Osteocyte (in vitro differentiated cells): Measurements from ENCODE around the gene SYT12. TPM values are rescaled to one million over a fixed set of nuclear protein-coding genes. Genes with fewer than 3 reads are reported as not detected.

Experiments
- DNase-seq: peaks from one replicate; pipeline ENCODE4 v3.0.0; 2021; ENCODE audit warnings: mixed read lengths; ENCODE audit not compliant: unreplicated experiment; ENCODE audit errors: extremely low spot score
- H3K27ac Mint-ChIP-seq: one replicate; pipeline ENCODE4 v1.8.0; 2021; ENCODE audit warnings: mild to moderate bottlenecking, mixed read lengths; ENCODE audit not compliant: unreplicated experiment
- H3K27me3 Mint-ChIP-seq: one replicate; pipeline ENCODE4 v1.8.0; 2021; ENCODE audit warnings: mixed read lengths; ENCODE audit not compliant: unreplicated experiment
- H3K36me3 Mint-ChIP-seq: one replicate; pipeline ENCODE4 v1.8.0; 2021; ENCODE audit warnings: mixed read lengths; ENCODE audit not compliant: unreplicated experiment
- H3K4me1 Mint-ChIP-seq: one replicate; pipeline ENCODE4 v1.8.0; 2021; ENCODE audit warnings: mixed read lengths; ENCODE audit not compliant: unreplicated experiment
- H3K4me3 Mint-ChIP-seq: one replicate; pipeline ENCODE4 v1.8.0; 2021; ENCODE audit warnings: mild to moderate bottlenecking, moderate library complexity, mixed read lengths; ENCODE audit not compliant: unreplicated experiment
- H3K9me3 Mint-ChIP-seq: one replicate; pipeline ENCODE4 v1.8.0; 2021; ENCODE audit warnings: mixed read lengths; ENCODE audit not compliant: unreplicated experiment
- CTCF ChIP-seq: fragments of 200-600 bp; sonication (generic); IDR thresholded peaks from 2 replicates; pipeline ENCODE4 v1.5.0; 2021; ENCODE audit warnings: antibody characterized with exemption, mild to moderate bottlenecking, moderate library complexity
- total RNA-seq: library from RNA; stranded (reverse); gene quantifications from 2 replicates; pipeline ENCODE4 v1.2.1, GENCODE V29; 2021

SYT12 gene
- total RNA-seq, 1 donor from 2014 or later = 1.7 TPM

GRCh38 chr11:67016550-67016949 is 6.4 kb upstream of the SYT12 start:
- no peak for DNase-seq
- Mint-ChIP-seq H3K27me3 (no peaks in the 10 kb centered on the region), H3K4me3 (no peak overlapping the region), H3K27ac (no peak overlapping the region), H3K9me3 (no peaks in the 10 kb centered on the region), H3K36me3 (no peaks in the 10 kb centered on the region), H3K4me1 (no peaks in the 10 kb centered on the region)
- TF ChIP-seq CTCF = no peak

GRCh38 chr11:67020949-67021348 is 2.0 kb upstream of the SYT12 start:
- Mint-ChIP-seq H3K4me3 (no peak overlapping the region), H3K9me3 (no peaks in the 10 kb centered on the region), H3K27me3 (no peaks in the 10 kb centered on the region), H3K36me3 (no peaks in the 10 kb centered on the region), H3K4me1 (peaks cover 18% of the 10 kb centered on the region), H3K27ac (no peak overlapping the region)
- TF ChIP-seq CTCF = no peak
- DNase-seq = no peak

GRCh38 chr11:67022341-67022933 is 497 bp upstream of the SYT12 start:
- Mint-ChIP-seq H3K4me3 (peak overlapping the region; percentile 65), H3K27ac (peak overlapping the region; percentile 27), H3K9me3 (no peaks in the 10 kb centered on the region), H3K4me1 (peaks cover 18% of the 10 kb centered on the region), H3K27me3 (no peaks in the 10 kb centered on the region), H3K36me3 (no peaks in the 10 kb centered on the region)
- TF ChIP-seq CTCF = no peak
- no peak for DNase-seq

- H3K27ac Mint-ChIP-seq = no peak overlapping the region
- H3K4me1 Mint-ChIP-seq = peaks cover 22% of the 10 kb centered on the region
- DNase-seq = no peak
- H3K9me3 Mint-ChIP-seq = no peaks in the 10 kb centered on the region
- no peak for TF ChIP-seq CTCF
- H3K4me3 Mint-ChIP-seq = peak overlapping the region; percentile 76
- H3K36me3 Mint-ChIP-seq = no peaks in the 10 kb centered on the region
- H3K27me3 Mint-ChIP-seq = no peaks in the 10 kb centered on the region
These were observed 1.0 kb downstream of the SYT12 start for GRCh38 chr11:67023957-67024353.

- Mint-ChIP-seq H3K4me3 (no peak overlapping the region), H3K36me3 (no peaks in the 10 kb centered on the region), H3K27me3 (no peaks in the 10 kb centered on the region), H3K4me1 (peaks cover 24% of the 10 kb centered on the region), H3K9me3 (no peaks in the 10 kb centered on the region), H3K27ac (no peak overlapping the region)
- TF ChIP-seq CTCF = no peak
- DNase-seq = no peak
These were observed 1.5 kb downstream of the SYT12 start for GRCh38 chr11:67024410-67024809.
